Heart left ventricle (tissue), 16 donors: ENCODE results near the gene AAMDC. TPM values are rescaled to one million over a fixed set of nuclear protein-coding genes. Genes with fewer than 3 reads are reported as not detected.

Experiments
- ATAC-seq, 4 donors: fragments of 200-7000 bp; cut with Tn5 transposase; one replicate each; pipeline ENCODE4 v1.9.1; 2020 to 2022; ENCODE audit warnings: moderate library complexity in 4 of 4, mild to moderate bottlenecking in 3 of 4, moderate number of reproducible peaks in 1 of 4
- DNase-seq, 5 donors: peaks; one replicate each; pipeline ENCODE4 v3.0.0-alpha.2; 2020
- H3K27ac ChIP-seq, 12 donors: fragments of 200-600 bp; sonication (generic) in 4 of 12; one replicate each; pipeline versions ENCODE4 v1.5.0 to v1.8.0; 2016 to 2022; ENCODE audit warnings: mild to moderate bottlenecking in 2 of 12
- H3K27me3 ChIP-seq, 9 donors: fragments of 200-600 bp; sonication (generic) in 2 of 9; one replicate each; pipeline versions ENCODE4 v1.5.1 to v1.8.0; 2016 to 2022; ENCODE audit warnings: mild to moderate bottlenecking in 3 of 9
- H3K36me3 ChIP-seq, 9 donors: fragments of 200-600 bp; sonication (generic) in 2 of 9; one replicate each; pipeline versions ENCODE4 v1.5.0 to v1.8.0; 2018 to 2022; ENCODE audit warnings: mild to moderate bottlenecking in 2 of 9
- H3K4me1 ChIP-seq, 12 donors: fragments of 200-600 bp; sonication (generic) in 4 of 12; one replicate each; pipeline versions ENCODE4 v1.5.0 to v1.8.0; 2016 to 2022; ENCODE audit warnings: mild to moderate bottlenecking in 3 of 12
- H3K4me3 ChIP-seq, 12 donors: fragments of 200-600 bp; sonication (generic) in 4 of 12; one replicate each; pipeline versions ENCODE4 v1.5.0 to v1.8.0; 2017 to 2022; ENCODE audit warnings: mild to moderate bottlenecking in 9 of 12, moderate library complexity in 4 of 12
- H3K9me3 ChIP-seq, 12 donors: fragments of 200-600 bp; sonication (generic) in 4 of 12; one replicate each; pipeline versions ENCODE4 v1.5.0 to v1.8.0; 2016 to 2022; ENCODE audit warnings: mild to moderate bottlenecking in 1 of 12
- CTCF ChIP-seq, 12 donors: fragments of 200-600 bp; sonication (generic) in 4 of 12; IDR thresholded peaks; one replicate each; pipeline versions ENCODE4 v1.5.0 to v1.8.0; 2018 to 2022; ENCODE audit warnings: antibody characterized with exemption in 12 of 12, mild to moderate bottlenecking in 5 of 12
- POLR2A ChIP-seq, 2 donors: fragments of 450-650 bp; IDR thresholded peaks; one replicate each; pipeline ENCODE4 v1.6.1; 2017; ENCODE audit warnings: antibody characterized with exemption in 2 of 2, mild to moderate bottlenecking in 2 of 2, moderate library complexity in 2 of 2
- WGBS, 4 donors: extraction: QIAGEN DNeasy Blood & Tissue Kit in 2 of 4; methylation state at CpG; one replicate each; pipeline versions ENCODE4 v1.1.5 to v1.1.7; 2013 to 2018; 5-methylcytosine and 5-hydroxymethylcytosine counted together
- intact Hi-C, 10 donors: fragments of 100-400 bp; cut with DNase I; formaldehyde crosslinking; loops; one replicate each; pipeline versions ENCODE4 v1.11.1 to v1.14.2; 2022
- polyA plus RNA-seq, 2 donors: library from polyadenylated mRNA; stranded (reverse); fragments of 200-250 nt; gene quantifications; one replicate each; pipeline ENCODE4 v1.2.3, GENCODE V29; 2013
- total RNA-seq, 9 donors: library from RNA; depleted of rRNA in 2 of 9; stranded (reverse); fragments of >200 nt in 2 of 9; fragmentation: NEBNext Ultra II Directional in 3 of 9; extraction: Animal tissue kit (Norgen Biotek cat#: 25700) in 3 of 9; gene quantifications; one replicate each; pipeline versions ENCODE4 v1.1.0 to v1.2.4, GENCODE V29; 2016 to 2023
- donor health status: ischemic (EF 13 %, LVEDD 7.1; RV severe dilation, severe dysfunction).
- donor health status: healthy with polysubstance abuse.
- donor health status: DM: no; HTN: yes; CAD: no.
- donor health status: DM: no; HTN: no; CAD: no.
- donor health status: ischemic (EF 25% LVEDD 6.9; RV normal size, moderate dysfunction).
- donor health status: ischemic (EF 25% LVEDD 5.7; RV mildly dilated, moderate dysfunction).
- donor health status: healthy.
- donor health status: DM: yes; HTN: yes; CAD: no.
- donor health status: ischemic (EF 35%, LVEDD 5.7; RV mildly dilated, moderate dysfunction).
- donor health status: nonischemic (EF 11% LVEDD 7.7; RV severe dilation, severe dysfunction).
- donor health status: DM: yes; HTN: yes; CAD: no.
- donor health status: PGD.
- donor health status: ischemic (EF 29% LVEDD 5.4; RV normal size, mild dysfunction).
- donor health status: nonischemic (EF 23%, LVEDD 6.1; RV moderate dilation, normal function).

The AAMDC gene
- total and polyA plus RNA-seq, 11 donors: 56.9 to 337 (median 99.7) TPM

- Histone ChIP-seq H3K36me3 (peaks cover 0 to 28% (median 11%) of the 10 kb centered on the region in 9 donors), H3K4me1 (peaks cover 0 to 35% (median 29%) of the 10 kb centered on the region in 12 donors), H3K4me3 (no peak overlapping the region), H3K27ac (no peak overlapping the region), H3K9me3 (peaks cover 0 to 9% (median 0%) of the 10 kb centered on the region in 12 donors), H3K27me3 (no peaks in the 10 kb centered on the region)
- DNase-seq: no peak
- ATAC-seq: no peak
- WGBS, 4 donors: 50 to 70% (median 60%) methylated on average over 1 of the region's 1 CpG
- intact Hi-C loops: loop anchor here in 3 of 10 donors (10.0 kb wide), 2 partner anchors 51 to 111 kb away; no protein-coding TSS in a partner anchor
- TF ChIP-seq POLR2A (IDR thresholded peaks at IDR 0.05): no peak
- TF ChIP-seq CTCF (IDR thresholded peaks at IDR 0.05): no peak
Observed at GRCh38 chr11:77815459-77815858, 5.5 kb upstream of the AAMDC start.

- intact Hi-C loops: loop anchor here in 4 of 10 donors (2.0 to 10.0 kb wide), 3 partner anchors 17 to 115 kb away; no protein-coding TSS in a partner anchor
- Histone ChIP-seq H3K27ac (peak overlapping the region; percentile 84 to 98 (median 97)), H3K27me3 (no peaks in the 10 kb centered on the region), H3K4me1 (peaks cover 0 to 62% (median 49%) of the 10 kb centered on the region in 12 donors), H3K4me3 (peak overlapping the region; percentile 81 to 100 (median 98)), H3K9me3 (peaks cover 0 to 9% (median 0%) of the 10 kb centered on the region in 12 donors), H3K36me3 (no peaks in the 10 kb centered on the region)
- TF ChIP-seq POLR2A (IDR thresholded peaks at IDR 0.05): peak in 1 of 2 donors; percentile 76
- TF ChIP-seq CTCF (IDR thresholded peaks at IDR 0.05): peak in 2 of 12 donors; percentile 4 to 20
- 0% methylated on average over 19 of the region's 19 CpGs for WGBS, 4 donors
- ATAC-seq: peak; percentile 27 to 64 (median 60)
- DNase-seq: peak; percentile 86 to 90 (median 86)
Observed at GRCh38 chr11:77819411-77819920, 1.5 kb upstream of the AAMDC start.

DNA sequence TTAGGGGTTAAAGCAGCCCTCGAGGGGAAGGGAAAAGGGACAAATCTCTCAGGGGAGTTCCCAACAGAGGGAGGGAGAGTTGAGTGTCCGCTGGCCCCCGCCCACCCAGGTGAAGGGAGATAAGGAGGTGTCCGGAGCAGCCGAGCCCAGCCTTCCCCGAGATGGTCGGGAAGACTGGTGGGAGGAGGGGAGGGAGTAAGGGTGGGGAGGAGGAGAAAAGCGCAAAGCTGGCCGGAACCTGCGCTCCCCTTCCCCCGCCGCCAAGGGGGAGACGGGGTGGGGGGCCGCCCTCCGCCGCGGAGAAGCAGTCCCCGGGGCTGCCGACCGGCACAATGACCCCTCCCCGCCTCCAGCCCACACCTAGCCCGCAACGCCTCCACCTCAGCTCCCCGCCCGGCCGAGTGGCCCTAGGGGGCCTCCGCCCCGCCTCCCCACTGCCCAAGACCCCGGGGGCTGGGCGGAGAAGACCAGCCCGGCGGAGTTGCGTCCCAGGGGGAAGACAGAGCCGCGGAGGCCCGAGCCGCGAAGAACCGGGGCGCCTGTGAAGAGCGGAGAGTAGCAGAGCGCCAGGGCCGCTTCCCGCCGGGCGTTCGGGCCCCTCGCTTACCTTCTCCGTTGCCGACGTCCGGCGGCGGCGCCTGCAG lies 901 bp upstream of the AAMDC start:
- DNase-seq: peak; percentile 48 to 73 (median 54)

More for the DNA sequence above, 901 bp upstream of the AAMDC start:
- Histone ChIP-seq H3K27me3 (no peaks in the 10 kb centered on the region), H3K4me3 (peak overlapping the region; percentile 81 to 100 (median 98)), H3K9me3 (peaks cover 0 to 3% (median 0%) of the 10 kb centered on the region in 12 donors), H3K27ac (peak overlapping the region; percentile 84 to 98 (median 97)), H3K4me1 (peaks cover 0 to 62% (median 50%) of the 10 kb centered on the region in 12 donors), H3K36me3 (no peaks in the 10 kb centered on the region)
- WGBS, 4 donors: 0 to 1% (median 0%) methylated on average over 24 to 55 of the region's 55 CpGs
- intact Hi-C loops: loop anchor here (1.0 to 10.0 kb wide), 10 partner anchors 17 to 183 kb away; partner anchors contain the start of genes INTS4 (in 6 of the 10) and CLNS1A (in 2 of the 10)
- TF ChIP-seq CTCF (IDR thresholded peaks at IDR 0.05): no peak
- no peak for TF ChIP-seq POLR2A (IDR thresholded peaks at IDR 0.05)
- peak in 3 of 4 donors; percentile 19 to 45 (median 20) for ATAC-seq
